Gastrocnemius medialis (tissue), 4 donors: Measurements from ENCODE around the gene CCDC85B. TPM values are rescaled to one million over a fixed set of nuclear protein-coding genes. Genes with fewer than 3 reads are reported as not detected.

ENCODE experiments used
- ATAC-seq, 2 donors: fragments of 150-250 bp; one replicate each; pipeline ENCODE4 v1.9.1; 2016
- DNase-seq, 2 donors: peaks; one replicate each; pipeline ENCODE4 v3.0.0-alpha.2; 2019
- H3K27ac ChIP-seq, 4 donors: fragments of 200-600 bp; sonication (generic); 1 replicate in 1 of 4; 2 replicates in 3 of 4; pipeline ENCODE4 v1.5.1; 2016 to 2018; ENCODE audit warnings: mild to moderate bottlenecking in 2 of 4, moderate library complexity in 1 of 4
- H3K27me3 ChIP-seq, 3 donors: fragments of 200-600 bp; sonication (generic) in 2 of 3; 1 replicate in 1 of 3; 2 replicates in 2 of 3; pipeline versions ENCODE4 v1.5.1 to v1.6.0; 2016 to 2019; ENCODE audit warnings: mild to moderate bottlenecking in 1 of 3, moderate library complexity in 1 of 3
- H3K36me3 ChIP-seq, 2 donors: fragments of 200-600 bp; sonication (generic) in 1 of 2; one replicate each; pipeline ENCODE4 v1.5.1; 2017 to 2018
- H3K4me1 ChIP-seq, 2 donors: fragments of 200-600 bp; sonication (generic) in 1 of 2; one replicate each; pipeline ENCODE4 v1.5.1; 2016 to 2017; ENCODE audit warnings: mild to moderate bottlenecking in 2 of 2
- H3K4me3 ChIP-seq, 4 donors: fragments of 200-600 bp; sonication (generic) in 3 of 4; 1 replicate in 1 of 4; 2 replicates in 3 of 4; pipeline ENCODE4 v1.5.1; 2016 to 2019; ENCODE audit warnings: mild to moderate bottlenecking in 2 of 4
- H3K9me3 ChIP-seq, 3 donors: fragments of 200-600 bp; sonication (generic) in 2 of 3; 1 replicate in 1 of 3; 2 replicates in 2 of 3; pipeline ENCODE4 v1.5.1; 2016 to 2019
- POLR2A ChIP-seq, 2 donors: fragments of 450-650 bp; IDR thresholded peaks; one replicate each; pipeline ENCODE4 v1.6.1; 2017; ENCODE audit warnings: antibody characterized with exemption in 2 of 2, mild to moderate bottlenecking in 2 of 2, moderate library complexity in 2 of 2
- in situ Hi-C, 4 donors: fragments of 200-750 bp; cut with MboI; loops; one replicate each; pipeline versions ENCODE4 v1.15.0 to v1.8.0; 2017; ENCODE audit warnings: low sequenced_read_pairs in 4 of 4
- intact Hi-C: fragments of 100-400 bp; cut with DNase I; formaldehyde crosslinking; loops from one replicate; pipeline ENCODE4 v1.15.1; 2023; ENCODE audit warnings: low total_unique reads
- total RNA-seq, 4 donors: library from RNA; depleted of rRNA; stranded (reverse); fragments of >200 nt; gene quantifications; one replicate each; pipeline versions ENCODE4 v1.1.0 to v1.2.3, GENCODE V29; 2016
- TF ChIP-seq, protein P1 (sequence below), 5 experiments: fragments of 450-650 bp in 3 of 5; fragments of 200-600 bp in 2 of 5; sonication (generic) in 2 of 5; IDR thresholded peaks in 4 of 5; conservative IDR thresholded peaks in 1 of 5; 1 replicate in 4 of 5; 2 replicates in 1 of 5; pipeline ENCODE4 v1.5.1; 2016 to 2019; ENCODE audit warnings: antibody characterized with exemption in 5 of 5, mild to moderate bottlenecking in 3 of 5, moderate library complexity in 3 of 5

CCDC85B gene
- total RNA-seq, 4 donors from 2014 or later: 25.4 to 81.3 (median 42.4) TPM

DNA sequence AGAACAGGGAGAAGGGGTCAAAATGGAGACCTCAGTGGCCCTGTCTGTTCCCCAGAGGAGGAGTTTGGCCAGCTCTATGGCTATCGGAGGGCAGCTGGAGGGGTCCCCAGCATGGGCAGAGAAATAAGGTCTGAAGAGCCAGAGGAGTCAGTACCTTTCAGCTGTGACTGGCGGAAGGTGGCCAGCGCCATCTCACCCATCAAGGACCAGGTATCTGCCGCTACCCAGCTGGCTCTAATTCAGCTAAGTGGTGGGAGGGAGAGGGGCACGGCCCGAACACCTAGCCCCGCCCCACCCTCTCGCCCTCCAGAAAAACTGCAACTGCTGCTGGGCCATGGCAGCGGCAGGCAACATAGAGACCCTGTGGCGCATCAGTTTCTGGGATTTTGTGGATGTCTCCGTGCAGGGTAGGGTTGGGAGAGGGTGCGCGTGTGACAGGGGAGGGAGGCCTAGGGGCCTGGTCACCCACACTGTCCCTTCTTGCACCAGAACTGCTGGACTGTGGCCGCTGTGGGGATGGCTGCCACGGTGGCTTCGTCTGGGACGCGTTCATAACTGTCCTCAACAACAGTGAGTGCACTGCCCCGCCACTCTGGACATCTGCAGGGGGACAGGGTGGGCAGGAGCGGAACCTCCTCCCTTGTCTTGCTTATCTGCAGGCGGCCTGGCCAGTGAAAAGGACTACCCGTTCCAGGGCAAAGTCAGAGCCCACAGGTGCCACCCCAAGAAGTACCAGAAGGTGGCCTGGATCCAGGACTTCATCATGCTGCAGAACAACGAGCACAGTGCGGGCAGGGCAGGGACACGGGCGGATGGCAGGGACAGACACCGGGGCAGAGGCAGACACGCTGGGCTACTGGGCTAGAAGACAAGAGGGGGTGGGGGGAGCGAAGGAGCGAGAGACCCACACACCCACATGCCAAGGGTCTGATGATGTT lies 8.1 kb upstream of the CCDC85B start:
- no peak for TF ChIP-seq POLR2A (IDR thresholded peaks at IDR 0.05)
- peaks cover 2 to 4% of the 10 kb centered on the region in 2 donors for H3K4me1 ChIP-seq
- ATAC-seq: no peak
- H3K27me3 ChIP-seq: no peaks in the 10 kb centered on the region
- H3K4me3 ChIP-seq: no peak overlapping the region
- intact Hi-C loops (no loop called here), in situ Hi-C loops (loop anchor here (5.0 to 10.0 kb wide), 4 partner anchors 82 to 112 kb away; partner anchors contain the start of gene SART1 (in 1 of the 4))
- H3K36me3 ChIP-seq: peaks cover 0 to 44% of the 10 kb centered on the region in 2 donors
- DNase-seq: no peak
- no peaks in the 10 kb centered on the region for H3K9me3 ChIP-seq
- no peak overlapping the region for H3K27ac ChIP-seq

DNA sequence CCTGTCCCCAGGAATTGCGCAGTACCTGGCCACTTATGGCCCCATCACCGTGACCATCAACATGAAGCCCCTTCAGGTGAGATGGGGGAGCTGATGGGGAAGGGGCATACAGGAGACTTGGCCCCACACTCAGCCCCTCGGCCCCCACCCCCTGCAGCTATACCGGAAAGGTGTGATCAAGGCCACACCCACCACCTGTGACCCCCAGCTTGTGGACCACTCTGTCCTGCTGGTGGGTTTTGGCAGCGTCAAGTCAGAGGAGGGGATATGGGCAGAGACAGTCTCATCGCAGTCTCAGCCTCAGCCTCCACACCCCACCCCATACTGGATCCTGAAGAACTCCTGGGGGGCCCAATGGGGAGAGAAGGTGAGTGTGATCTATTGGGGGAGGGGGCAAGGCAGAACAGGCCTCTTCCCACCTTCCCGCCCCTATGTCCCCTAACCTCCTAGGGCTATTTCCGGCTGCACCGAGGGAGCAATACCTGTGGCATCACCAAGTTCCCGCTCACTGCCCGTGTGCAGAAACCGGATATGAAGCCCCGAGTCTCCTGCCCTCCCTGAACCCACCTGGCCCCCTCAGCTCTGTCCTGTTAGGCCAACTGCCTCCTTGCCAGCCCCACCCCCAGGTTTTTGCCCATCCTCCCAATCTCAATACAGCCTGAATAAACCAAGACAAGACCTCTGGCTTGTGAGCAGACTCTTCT lies 7.3 kb upstream of the CCDC85B start:
- DNase-seq (no peak), ATAC-seq (no peak)
- Histone ChIP-seq H3K36me3 (peaks cover 0 to 44% of the 10 kb centered on the region in 2 donors), H3K4me3 (no peak overlapping the region), H3K9me3 (no peaks in the 10 kb centered on the region), H3K27ac (no peak overlapping the region), H3K4me1 (peaks cover 8 to 9% of the 10 kb centered on the region in 2 donors), H3K27me3 (no peaks in the 10 kb centered on the region)
- in situ Hi-C loops: loop anchor here (5.0 to 10.0 kb wide), 4 partner anchors 82 to 112 kb away; partner anchors contain the start of gene SART1 (in 1 of the 4)
- TF ChIP-seq, protein P1, sequence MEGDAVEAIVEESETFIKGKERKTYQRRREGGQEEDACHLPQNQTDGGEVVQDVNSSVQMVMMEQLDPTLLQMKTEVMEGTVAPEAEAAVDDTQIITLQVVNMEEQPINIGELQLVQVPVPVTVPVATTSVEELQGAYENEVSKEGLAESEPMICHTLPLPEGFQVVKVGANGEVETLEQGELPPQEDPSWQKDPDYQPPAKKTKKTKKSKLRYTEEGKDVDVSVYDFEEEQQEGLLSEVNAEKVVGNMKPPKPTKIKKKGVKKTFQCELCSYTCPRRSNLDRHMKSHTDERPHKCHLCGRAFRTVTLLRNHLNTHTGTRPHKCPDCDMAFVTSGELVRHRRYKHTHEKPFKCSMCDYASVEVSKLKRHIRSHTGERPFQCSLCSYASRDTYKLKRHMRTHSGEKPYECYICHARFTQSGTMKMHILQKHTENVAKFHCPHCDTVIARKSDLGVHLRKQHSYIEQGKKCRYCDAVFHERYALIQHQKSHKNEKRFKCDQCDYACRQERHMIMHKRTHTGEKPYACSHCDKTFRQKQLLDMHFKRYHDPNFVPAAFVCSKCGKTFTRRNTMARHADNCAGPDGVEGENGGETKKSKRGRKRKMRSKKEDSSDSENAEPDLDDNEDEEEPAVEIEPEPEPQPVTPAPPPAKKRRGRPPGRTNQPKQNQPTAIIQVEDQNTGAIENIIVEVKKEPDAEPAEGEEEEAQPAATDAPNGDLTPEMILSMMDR (IDR thresholded peaks at IDR 0.05 in 4 of 5, conservative IDR thresholded peaks at IDR 0.05 in 1 of 5): no peak
- TF ChIP-seq POLR2A (IDR thresholded peaks at IDR 0.05): no peak
- intact Hi-C loops: no loop called here

DNA sequence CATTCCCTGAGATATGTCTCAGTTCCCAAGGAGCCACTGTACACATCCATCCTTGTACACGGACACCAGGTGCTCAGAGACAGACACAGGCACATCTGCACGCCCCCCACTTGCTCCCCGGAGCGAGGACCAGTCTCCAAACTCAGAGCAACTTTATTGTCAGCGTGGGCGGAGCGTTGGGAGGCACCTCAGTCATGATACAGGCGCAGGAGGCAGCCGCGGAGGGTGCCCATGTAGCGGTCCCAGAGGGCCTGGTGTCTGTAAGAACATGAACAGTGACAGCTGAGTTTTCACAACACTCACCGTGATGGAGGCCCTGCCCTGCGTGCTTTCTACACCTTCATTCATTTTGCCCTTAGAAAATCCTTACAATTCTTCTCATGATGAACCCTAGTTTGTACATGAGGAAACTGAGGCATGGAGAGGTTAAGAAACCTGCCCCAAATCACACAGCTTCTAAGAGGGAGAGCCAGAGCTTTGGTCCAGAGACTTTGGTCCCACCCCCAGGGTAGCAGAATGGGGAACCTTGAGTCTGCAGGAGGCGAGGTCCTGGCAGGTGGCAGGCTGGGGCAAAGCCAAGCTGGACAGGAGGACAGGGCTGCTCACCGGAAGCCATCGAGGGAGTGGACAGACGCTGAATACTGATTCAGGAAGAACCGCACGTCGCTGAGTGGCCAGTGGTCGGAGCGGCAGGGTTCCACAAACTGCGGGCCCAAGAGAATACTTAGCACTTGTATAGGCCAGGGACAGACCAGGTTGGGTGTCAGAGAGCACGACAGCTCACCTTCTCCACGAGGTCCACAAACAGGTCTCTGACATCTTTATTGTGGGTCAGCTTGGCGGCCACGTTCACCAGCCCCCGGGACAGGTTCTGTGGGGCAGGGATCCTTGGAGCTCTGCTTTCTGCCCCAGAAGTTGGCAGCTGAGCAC lies 6.4 kb upstream of the CCDC85B start:
- in situ Hi-C loops (loop anchor here (5.0 to 10.0 kb wide), 4 partner anchors 81 to 111 kb away; partner anchors contain the start of gene SART1 (in 1 of the 4)), intact Hi-C loops (loop anchor here (1.0 kb wide), 1 partner anchor 105 kb away; no protein-coding TSS in a partner anchor)
- Histone ChIP-seq H3K4me3 (no peak overlapping the region), H3K27ac (no peak overlapping the region), H3K4me1 (peaks cover 10 to 13% of the 10 kb centered on the region in 2 donors), H3K27me3 (no peaks in the 10 kb centered on the region), H3K36me3 (peaks cover 0 to 44% of the 10 kb centered on the region in 2 donors), H3K9me3 (no peaks in the 10 kb centered on the region)
- TF ChIP-seq POLR2A (IDR thresholded peaks at IDR 0.05): no peak
- TF ChIP-seq, protein P1 (IDR thresholded peaks at IDR 0.05 in 4 of 5, conservative IDR thresholded peaks at IDR 0.05 in 1 of 5): no peak
- no peak for DNase-seq
- ATAC-seq: no peak

DNA sequence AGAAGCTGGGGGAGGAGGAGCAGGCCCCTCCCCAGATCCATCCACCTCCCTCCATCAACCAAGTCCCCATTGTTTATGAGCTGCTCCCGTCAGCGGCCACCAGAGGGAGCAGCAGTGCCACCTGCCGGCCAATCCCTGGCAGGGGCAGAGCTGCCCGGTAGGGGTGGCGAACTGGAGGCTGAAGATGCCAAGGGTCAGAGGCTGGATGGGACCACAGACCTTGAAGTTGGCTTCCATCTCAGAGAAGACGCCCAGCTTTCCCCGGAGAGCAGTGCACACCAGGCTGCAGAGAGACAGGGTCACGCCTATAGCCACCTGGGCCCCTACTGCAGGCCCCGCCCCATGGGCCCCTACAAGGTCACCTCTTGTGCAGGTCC lies 5.8 kb upstream of the CCDC85B start:
- H3K27ac ChIP-seq: no peak overlapping the region
- H3K4me1 ChIP-seq: peaks cover 16 to 19% of the 10 kb centered on the region in 2 donors
- no peaks in the 10 kb centered on the region for H3K9me3 ChIP-seq
- H3K27me3 ChIP-seq: no peaks in the 10 kb centered on the region
- H3K4me3 ChIP-seq: no peak overlapping the region
- intact Hi-C loops: loop anchor here (1.0 kb wide), 1 partner anchor 105 kb away; no protein-coding TSS in a partner anchor
- TF ChIP-seq POLR2A (IDR thresholded peaks at IDR 0.05): no peak
- TF ChIP-seq, protein P1 (IDR thresholded peaks at IDR 0.05 in 4 of 5, conservative IDR thresholded peaks at IDR 0.05 in 1 of 5): peak; percentile 98 to 99 (median 99)
- DNase-seq (peak in 1 of 2 donors; percentile 61), ATAC-seq (peak in 1 of 2 donors; percentile 19)
- peaks cover 0 to 44% of the 10 kb centered on the region in 2 donors for H3K36me3 ChIP-seq
- in situ Hi-C loops: loop anchor here (5.0 to 10.0 kb wide), 4 partner anchors 80 to 110 kb away; partner anchors contain the start of gene SART1 (in 1 of the 4)
